NCI-H187 (cell line): Measurements from ENCODE around the gene VSIR.
A peak's percentile ranks its signal among the peaks of the same experiment; 100 is the strongest.

Experiments
- DNase-seq, 2 experiments: peaks; one replicate each; lab custom pipeline; 2025; lab: John Stamatoyannopoulos, UW

The VSIR gene

GRCh38 chr10:71727738-71728737, 45.3 kb downstream of the VSIR start:
- DNase-seq = peak in 1 of 2 experiments; percentile 4

GRCh38 chr10:71727105-71727737, 46.1 kb downstream of the VSIR start:
- no peak for DNase-seq

- DNase-seq = no peak
Measured at GRCh38 chr10:71726580-71727104, 46.7 kb downstream of the VSIR start.

GRCh38 chr10:71725998-71726579, 47.2 kb downstream of the VSIR start:
- DNase-seq = no peak

- DNase-seq = no peak
Measured at GRCh38 chr10:71725249-71725648, 48.1 kb downstream of the VSIR start.

- no peak for DNase-seq
Measured at GRCh38 chr10:71724539-71724938, 48.8 kb downstream of the VSIR start.

GRCh38 chr10:71723311-71723710, 50.0 kb downstream of the VSIR start:
- DNase-seq = no peak

GRCh38 chr10:71722849-71723248, 50.5 kb downstream of the VSIR start:
- DNase-seq = no peak

GRCh38 chr10:71721313-71721712, 52.0 kb downstream of the VSIR start:
- DNase-seq = no peak

- DNase-seq = no peak
Measured at GRCh38 chr10:71720288-71720687, 53.0 kb downstream of the VSIR start.

- no peak for DNase-seq
Measured at GRCh38 chr10:71719464-71720201, 53.7 kb downstream of the VSIR start, which contains the start of gene C10orf105. C10orf105 (minus strand) TSS chr10:71719778; CDS start chr10:71716337, 3,441 bp downstream.

GRCh38 chr10:71719042-71719441, 54.3 kb downstream of the VSIR start:
- no peak for DNase-seq

GRCh38 chr10:71718165-71718698, 55.1 kb downstream of the VSIR start:
- no peak for DNase-seq

GRCh38 chr10:71717551-71717951, 55.8 kb downstream of the VSIR start:
- no peak for DNase-seq

- no peak for DNase-seq
Measured at GRCh38 chr10:71717056-71717455, 56.3 kb downstream of the VSIR start.

- no peak for DNase-seq
Measured at GRCh38 chr10:71716426-71716825, 56.9 kb downstream of the VSIR start.

- no peak for DNase-seq
Measured at GRCh38 chr10:71715860-71716259, 57.5 kb downstream of the VSIR start.

- no peak for DNase-seq
Measured at GRCh38 chr10:71715026-71715425, 58.3 kb downstream of the VSIR start.

- no peak for DNase-seq
Measured at GRCh38 chr10:71714592-71714991, 58.7 kb downstream of the VSIR start.

GRCh38 chr10:71714031-71714410, 59.3 kb downstream of the VSIR start:
- DNase-seq = no peak
